Endothelial cell of umbilical vein (primary cell): ENCODE data around the gene NFIA.

Experiments
- CTCF ChIP-seq, 2 donors: IDR thresholded peaks; 1 replicate in 1 of 2; 2 replicates in 1 of 2; pipeline ENCODE4 v1.5.1; 2011; ENCODE audit warnings: low read length in 2 of 2, mild to moderate bottlenecking in 2 of 2, moderate library complexity in 2 of 2, control low read depth in 1 of 2, inconsistent platforms in 1 of 2, low read depth in 1 of 2; ENCODE audit not compliant: insufficient read depth in 1 of 2; ENCODE audit errors: extremely low read depth in 1 of 2
- EZH2 ChIP-seq: IDR thresholded peaks from 2 replicates; pipeline ENCODE4 v1.6.1; 2012; ENCODE audit warnings: borderline replicate concordance, low read depth, mild to moderate bottlenecking, moderate library complexity, low read length, inconsistent platforms; ENCODE audit not compliant: severe bottlenecking
- FOS ChIP-seq: IDR thresholded peaks from 2 replicates; pipeline ENCODE4 v1.6.1; 2011; ENCODE audit warnings: mild to moderate bottlenecking, low read length, moderate library complexity, borderline replicate concordance; ENCODE audit not compliant: insufficient read depth
- GATA2 ChIP-seq: IDR thresholded peaks from 2 replicates; pipeline ENCODE4 v1.7.0; 2011; ENCODE audit warnings: low read depth, mild to moderate bottlenecking, moderate library complexity, mixed read lengths, low read length; ENCODE audit not compliant: insufficient read length, insufficient read depth
- JUN ChIP-seq: IDR thresholded peaks from 2 replicates; pipeline ENCODE4 v1.6.1; 2011; ENCODE audit warnings: borderline replicate concordance, low read depth; ENCODE audit not compliant: insufficient read length, insufficient read depth
- MAX ChIP-seq: IDR thresholded peaks from 2 replicates; pipeline ENCODE4 v1.6.1; 2011; ENCODE audit not compliant: insufficient read depth, insufficient read length
- MYC ChIP-seq: IDR thresholded peaks from one replicate; pipeline ENCODE4 v1.6.1; 2011; ENCODE audit warnings: mild to moderate bottlenecking, low read depth, low read length
- POLR2A ChIP-seq: IDR thresholded peaks from 2 replicates; pipeline ENCODE4 v1.6.1; 2012; ENCODE audit warnings: low read depth, mild to moderate bottlenecking, control low read depth, low read length
- POLR2AphosphoS5 ChIP-seq: IDR thresholded peaks from 2 replicates; pipeline ENCODE4 v1.6.1; 2012; ENCODE audit warnings: low read depth, mild to moderate bottlenecking, control low read depth, low read length, moderate library complexity; ENCODE audit not compliant: insufficient read depth

GRCh38 chr1:61160526-61160925 lies 78.2 kb downstream of the NFIA start:
- TF ChIP-seq POLR2AphosphoS5 (no peak), CTCF (IDR thresholded peaks at IDR 0.05; ENCODE audit: extremely low read depth in 1 of 2, insufficient read depth in 1 of 2, low read depth in 1 of 2, low read length in 2 of 2) (no peak), MYC (no peak), MAX (no peak), POLR2A (no peak), EZH2 (no peak), JUN (no peak), FOS (peak; percentile 13), GATA2 (no peak)
